Measurements from ENCODE around the gene TMEM178A. TPM values are rescaled to one million over a fixed set of nuclear protein-coding genes. Genes with fewer than 3 reads are reported as not detected.

The TMEM178A gene
- total and polyA plus RNA-seq, 2 of the 8 experiments (the other 6 are each of a cell fraction or from before 2014, with no cell fraction given), result 11.2 to 14.9 TPM

GRCh38 chr2:39725401-39725800 is 59.7 kb downstream of the TMEM178A start:
- Histone ChIP-seq H3K27ac (ENCODE audit: low read depth, low read length) (no peak overlapping the region), H3K4me3 (ENCODE audit: extremely low read depth in 1 of 4, insufficient read depth in 2 of 4, low read depth in 3 of 4, low read length in 4 of 4) (no peak overlapping the region), H3K4me1 (replicated peaks in 1 of 4; ENCODE audit: control insufficient read depth in 3 of 4, insufficient read depth in 4 of 4, low read length in 3 of 4) (peaks cover 0 to 5% (median 0%) of the 10 kb centered on the region in 4 experiments; a peak in 1 of 7 replicates), H4K5ac (ENCODE audit: insufficient read length, low read depth, low read length) (no peak overlapping the region), H3K23me2 (ENCODE audit: low read depth, low read length) (no peaks in the 10 kb centered on the region), H2BK12ac (ENCODE audit: low read depth, low read length) (no peak overlapping the region), H3K79me1 (ENCODE audit: low read depth, low read length) (no peaks in the 10 kb centered on the region), H3K14ac (ENCODE audit: insufficient read length) (no peak overlapping the region), H3K27me3 (replicated peaks in 1 of 4; ENCODE audit: control insufficient read depth in 3 of 4, extremely low read depth in 1 of 4, insufficient read depth in 3 of 4, low read length in 3 of 4) (no peaks in the 10 kb centered on the region), H2AK5ac (ENCODE audit: low read depth, low read length) (no peak overlapping the region), H3K4me2 (ENCODE audit: insufficient read depth in 1 of 2, low read depth in 2 of 2, low read length in 2 of 2) (no peak overlapping the region), H3K56ac (replicated peaks; ENCODE audit: insufficient read length, low read depth, low read length) (no peak overlapping the region), H3K18ac (ENCODE audit: extremely low read depth, low read length) (no peak overlapping the region), H4K8ac (ENCODE audit: extremely low read depth, insufficient read depth, low read length) (no peak overlapping the region), H3K4ac (replicated peaks; ENCODE audit: insufficient read length, low read depth, low read length) (no peak overlapping the region), H2BK5ac (ENCODE audit: low read depth, low read length) (no peak overlapping the region), H4K91ac (replicated peaks; ENCODE audit: insufficient read length, low read length) (no peak overlapping the region), H3K36me3 (ENCODE audit: control insufficient read depth in 2 of 4, insufficient read depth in 4 of 4, low read length in 3 of 4) (no peaks in the 10 kb centered on the region), H3K79me2 (ENCODE audit: control insufficient read depth in 1 of 2, insufficient read depth in 2 of 2, low read length in 2 of 2) (no peaks in the 10 kb centered on the region), H3K9ac (replicated peaks in 1 of 4; ENCODE audit: extremely low read depth in 1 of 4, low read depth in 3 of 4, low read length in 3 of 4) (no peak overlapping the region), H3K9me3 (ENCODE audit: insufficient read depth in 2 of 2, low read depth in 1 of 2, low read length in 1 of 2) (no peaks in the 10 kb centered on the region), H2BK20ac (ENCODE audit: low read length) (no peak overlapping the region), H4K20me1 (replicated peaks in 1 of 2; ENCODE audit: control insufficient read depth in 1 of 2, insufficient read depth in 2 of 2, low read length in 2 of 2) (no peaks in the 10 kb centered on the region), H2AFZ (ENCODE audit: low read length) (no peak overlapping the region), H3K23ac (ENCODE audit: insufficient read length) (no peak overlapping the region), H2BK120ac (replicated peaks; ENCODE audit: low read depth, low read length) (no peak overlapping the region), H2BK15ac (ENCODE audit: low read length) (no peak overlapping the region)
- CTCF ChIA-PET (ENCODE audit: partially characterized antibody), result interaction anchor here (1.4 to 9.8 kb wide), 2 partner anchors 10 to 131 kb away, joined by 6 to 103 read pairs; no protein-coding TSS in a partner anchor
- 89% methylated on average over 5 of the region's 5 CpGs; no CpG with 5 or more reads in 1 of the 2 experiments for WGBS, 2 experiments (ENCODE audit: extremely low coverage in 1 of 2, insufficient coverage in 1 of 2, insufficient read length in 1 of 2, insufficient replicate concordance in 2 of 2, low coverage in 1 of 2, low lambda C conversion rate in 2 of 2, missing lambda C conversion rate in 1 of 2)
- no peak for DNase-seq (ENCODE audit: low read depth in 1 of 2, low spot score in 2 of 2)
- no peak for FAIRE-seq
- POLR2A ChIA-PET (ENCODE audit: partially characterized antibody), result no interaction called here
- no peak for TF ChIP-seq EP300 (IDR thresholded peaks at IDR 0.05; ENCODE audit: borderline replicate concordance in 1 of 2, low read depth in 2 of 2, low read length in 2 of 2)
- TF ChIP-seq NANOG (IDR thresholded peaks at IDR 0.05; ENCODE audit: insufficient read depth, low read depth, low read length, poor library complexity, severe bottlenecking), result no peak
- TF ChIP-seq MAFK (IDR thresholded peaks at IDR 0.05; ENCODE audit: low read depth, low read length), result no peak
- TF ChIP-seq SIX5 (IDR thresholded peaks at IDR 0.05; ENCODE audit: low read depth, low read length), result no peak
- TF ChIP-seq BCL11A (IDR thresholded peaks at IDR 0.05; ENCODE audit: low read depth in 2 of 2, low read length in 2 of 2), result no peak
- no peak for TF ChIP-seq POU5F1 (IDR thresholded peaks at IDR 0.05; ENCODE audit: low read depth, low read length)
- no peak for TF ChIP-seq SP1 (IDR thresholded peaks at IDR 0.05; ENCODE audit: low read depth, low read length)
- TF ChIP-seq EGR1 (IDR thresholded peaks at IDR 0.05; ENCODE audit: borderline replicate concordance, low read depth, low read length), result no peak
- TF ChIP-seq ZNF274 (IDR thresholded peaks at IDR 0.05; ENCODE audit: borderline replicate concordance, extremely low read depth, low read length), result no peak
- no peak for TF ChIP-seq YY1 (IDR thresholded peaks at IDR 0.05; ENCODE audit: low read depth, low read length)
- TF ChIP-seq POLR2AphosphoS5 (IDR thresholded peaks at IDR 0.05; ENCODE audit: low read depth, low read length), result no peak
- no peak for TF ChIP-seq TEAD4 (IDR thresholded peaks at IDR 0.05; ENCODE audit: low read depth, low read length)
- TF ChIP-seq BACH1 (IDR thresholded peaks at IDR 0.05; ENCODE audit: low read length), result no peak
- TF ChIP-seq FOSL1 (IDR thresholded peaks at IDR 0.05; ENCODE audit: insufficient read depth, low read depth, low read length), result no peak
- no peak for TF ChIP-seq TBP (IDR thresholded peaks at IDR 0.05; ENCODE audit: low read depth, low read length)
- TF ChIP-seq TAF7 (optimal IDR thresholded peaks at IDR 0.05; ENCODE audit: borderline replicate concordance, low read depth, low read length), result no peak

Data from H1 (cell line).